Measurements from ENCODE around the gene OLFML2B.

DNA sequence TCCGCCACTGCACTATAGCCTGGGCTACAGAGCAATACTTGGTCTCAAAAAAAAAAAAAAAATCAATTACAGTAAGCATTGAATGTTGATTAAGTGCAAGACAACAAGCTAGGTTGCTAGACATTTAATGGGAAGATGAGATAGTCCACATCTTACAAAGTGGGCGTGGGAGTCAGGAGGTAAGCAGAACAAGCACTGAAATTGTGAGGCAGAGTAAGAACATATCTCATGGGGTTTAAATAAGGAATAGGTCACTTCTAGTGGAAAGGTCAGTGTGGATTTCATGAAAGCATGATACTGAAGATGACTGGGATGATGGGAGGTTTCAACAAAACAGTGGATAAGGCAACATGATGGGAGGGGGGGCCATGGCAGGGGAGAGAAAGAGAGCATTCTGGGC lies 1.9 kb upstream of the OLFML2B start:
- TF ChIP-seq, protein P1, sequence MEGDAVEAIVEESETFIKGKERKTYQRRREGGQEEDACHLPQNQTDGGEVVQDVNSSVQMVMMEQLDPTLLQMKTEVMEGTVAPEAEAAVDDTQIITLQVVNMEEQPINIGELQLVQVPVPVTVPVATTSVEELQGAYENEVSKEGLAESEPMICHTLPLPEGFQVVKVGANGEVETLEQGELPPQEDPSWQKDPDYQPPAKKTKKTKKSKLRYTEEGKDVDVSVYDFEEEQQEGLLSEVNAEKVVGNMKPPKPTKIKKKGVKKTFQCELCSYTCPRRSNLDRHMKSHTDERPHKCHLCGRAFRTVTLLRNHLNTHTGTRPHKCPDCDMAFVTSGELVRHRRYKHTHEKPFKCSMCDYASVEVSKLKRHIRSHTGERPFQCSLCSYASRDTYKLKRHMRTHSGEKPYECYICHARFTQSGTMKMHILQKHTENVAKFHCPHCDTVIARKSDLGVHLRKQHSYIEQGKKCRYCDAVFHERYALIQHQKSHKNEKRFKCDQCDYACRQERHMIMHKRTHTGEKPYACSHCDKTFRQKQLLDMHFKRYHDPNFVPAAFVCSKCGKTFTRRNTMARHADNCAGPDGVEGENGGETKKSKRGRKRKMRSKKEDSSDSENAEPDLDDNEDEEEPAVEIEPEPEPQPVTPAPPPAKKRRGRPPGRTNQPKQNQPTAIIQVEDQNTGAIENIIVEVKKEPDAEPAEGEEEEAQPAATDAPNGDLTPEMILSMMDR (IDR thresholded peaks at IDR 0.05) = no peak
- TF ChIP-seq POLR2A (IDR thresholded peaks at IDR 0.05) = no peak

All from Peyer's patch (tissue), 4 donors.